Astrocyte of the cerebellum (primary cell): ENCODE results near the gene SP100.
"Not testable (repeated sequence)": the region's sequence is repeated elsewhere in the genome, so short reads cannot be mapped to it uniquely, and the experiment has no call there.

Experiments used
- DNase-seq: peaks from one replicate; pipeline ENCODE4 v3.0.0-alpha.2; 2011; ENCODE audit warnings: low read depth
- H3K4me3 ChIP-seq: 2 replicates; pipeline ENCODE4 v1.5.1; 2011; ENCODE audit warnings: mild to moderate bottlenecking, low read depth, low read length, moderate library complexity
- in situ Hi-C: cut with HindIII; loops from 2 replicates; pipeline ENCODE4 v1.10.0; 2017; ENCODE audit warnings: low sequenced_read_pairs
- TF ChIP-seq, protein P1 (sequence below): IDR thresholded peaks from 2 replicates; pipeline ENCODE4 v1.5.1; 2012; ENCODE audit warnings: low read length, low read depth, moderate library complexity, mild to moderate bottlenecking; ENCODE audit errors: missing control alignments

The SP100 gene

GRCh38 chr2:230400454-230400853 lies 15.5 kb upstream of the SP100 start:
- no peak for DNase-seq
- in situ Hi-C loops, result no loop called here
- TF ChIP-seq, protein P1, sequence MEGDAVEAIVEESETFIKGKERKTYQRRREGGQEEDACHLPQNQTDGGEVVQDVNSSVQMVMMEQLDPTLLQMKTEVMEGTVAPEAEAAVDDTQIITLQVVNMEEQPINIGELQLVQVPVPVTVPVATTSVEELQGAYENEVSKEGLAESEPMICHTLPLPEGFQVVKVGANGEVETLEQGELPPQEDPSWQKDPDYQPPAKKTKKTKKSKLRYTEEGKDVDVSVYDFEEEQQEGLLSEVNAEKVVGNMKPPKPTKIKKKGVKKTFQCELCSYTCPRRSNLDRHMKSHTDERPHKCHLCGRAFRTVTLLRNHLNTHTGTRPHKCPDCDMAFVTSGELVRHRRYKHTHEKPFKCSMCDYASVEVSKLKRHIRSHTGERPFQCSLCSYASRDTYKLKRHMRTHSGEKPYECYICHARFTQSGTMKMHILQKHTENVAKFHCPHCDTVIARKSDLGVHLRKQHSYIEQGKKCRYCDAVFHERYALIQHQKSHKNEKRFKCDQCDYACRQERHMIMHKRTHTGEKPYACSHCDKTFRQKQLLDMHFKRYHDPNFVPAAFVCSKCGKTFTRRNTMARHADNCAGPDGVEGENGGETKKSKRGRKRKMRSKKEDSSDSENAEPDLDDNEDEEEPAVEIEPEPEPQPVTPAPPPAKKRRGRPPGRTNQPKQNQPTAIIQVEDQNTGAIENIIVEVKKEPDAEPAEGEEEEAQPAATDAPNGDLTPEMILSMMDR, result no peak
- no peak overlapping the region for H3K4me3 ChIP-seq

DNA sequence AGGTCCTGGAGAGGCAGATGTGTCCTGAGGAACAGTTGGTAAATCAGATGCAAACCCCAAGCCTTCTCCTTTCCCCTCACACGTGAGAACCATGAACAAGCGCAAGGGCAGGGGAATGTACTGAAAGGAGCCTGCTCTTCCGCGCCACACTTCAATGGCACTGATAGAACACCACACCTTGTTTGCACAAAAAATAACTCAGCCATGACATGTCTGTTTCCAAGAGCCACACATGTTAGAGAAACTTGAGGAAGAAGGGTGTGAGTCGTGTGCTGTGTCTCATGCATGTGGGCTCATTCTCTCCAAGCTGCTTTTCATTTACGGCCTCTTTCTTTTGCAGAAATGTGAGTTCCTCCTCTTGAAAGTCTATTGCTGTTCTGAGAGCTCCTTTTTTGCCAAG lies 15.0 kb upstream of the SP100 start:
- DNase-seq, H3K4me3 ChIP-seq, in situ Hi-C loops: not testable (repeated sequence)

- in situ Hi-C loops, result no loop called here
- TF ChIP-seq, protein P1, result no peak
- DNase-seq, result no peak
- H3K4me3 ChIP-seq, result no peak overlapping the region
Observed at GRCh38 chr2:230403746-230404145, 12.3 kb upstream of the SP100 start.

- H3K4me3 ChIP-seq, result no peak overlapping the region
- in situ Hi-C loops, result no loop called here
- TF ChIP-seq, protein P1, result no peak
- no peak for DNase-seq
Observed at GRCh38 chr2:230405824-230406223, 10.2 kb upstream of the SP100 start.

GRCh38 chr2:230408244-230408842 lies 7.7 kb upstream of the SP100 start:
- H3K4me3 ChIP-seq, result no peak overlapping the region
- no peak for DNase-seq
- TF ChIP-seq, protein P1, result no peak
- in situ Hi-C loops, result no loop called here

- in situ Hi-C loops, H3K4me3 ChIP-seq, DNase-seq: not testable (repeated sequence)
Observed at GRCh38 chr2:230409316-230409715, 6.7 kb upstream of the SP100 start.

DNA sequence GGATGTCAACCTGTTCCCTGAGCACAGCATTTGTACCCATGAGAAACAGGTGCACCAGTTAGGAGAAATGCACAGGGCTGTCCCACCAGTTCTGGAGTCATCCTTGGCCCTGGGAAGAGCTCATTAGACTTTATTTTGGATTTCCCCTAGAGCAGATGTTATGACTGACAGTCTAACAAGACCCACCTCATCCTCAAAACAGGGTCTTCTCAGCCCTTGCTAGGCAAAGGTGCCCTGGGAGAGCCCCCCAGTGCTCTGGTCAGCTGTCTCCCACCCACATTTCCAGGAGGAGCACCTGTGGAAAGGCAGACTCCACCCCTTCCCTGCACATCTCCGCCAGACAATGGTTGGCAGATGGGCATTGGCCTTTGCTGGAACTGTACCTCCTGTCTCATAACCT lies 5.7 kb upstream of the SP100 start:
- no peak for DNase-seq
- TF ChIP-seq, protein P1, result no peak
- in situ Hi-C loops, result no loop called here
- H3K4me3 ChIP-seq, result no peak overlapping the region
